Activated CD4-positive, alpha-beta T cell treated with anti-CD3 and anti-CD28 coated beads, Interleukin-2, amount 50 U/mL, for 16 hours (primary cell): ENCODE results near the gene ZNF420.

ENCODE experiments used
- DNase-seq: peaks from one replicate; pipeline ENCODE4 v3.0.0-alpha.2; 2020

ZNF420 gene

GRCh38 chr19:37160153-37160552 is 81.9 kb downstream of the ZNF420 start:
- no peak for DNase-seq

GRCh38 chr19:37165635-37166034 is 87.4 kb downstream of the ZNF420 start:
- DNase-seq: no peak

GRCh38 chr19:37172368-37173366 is 94.4 kb downstream of the ZNF420 start, which contains the start of gene ZNF585A:
ZNF585A (minus strand) TSS chr19:37172695; CDS start chr19:37169910, 2,785 bp downstream.
- DNase-seq: peak; percentile 91
